ENCODE results near the gene SYP.
"Not testable (repeated sequence)": the region's sequence is repeated elsewhere in the genome, so short reads cannot be mapped to it uniquely, and the experiment has no call there.

SYP gene

DNA sequence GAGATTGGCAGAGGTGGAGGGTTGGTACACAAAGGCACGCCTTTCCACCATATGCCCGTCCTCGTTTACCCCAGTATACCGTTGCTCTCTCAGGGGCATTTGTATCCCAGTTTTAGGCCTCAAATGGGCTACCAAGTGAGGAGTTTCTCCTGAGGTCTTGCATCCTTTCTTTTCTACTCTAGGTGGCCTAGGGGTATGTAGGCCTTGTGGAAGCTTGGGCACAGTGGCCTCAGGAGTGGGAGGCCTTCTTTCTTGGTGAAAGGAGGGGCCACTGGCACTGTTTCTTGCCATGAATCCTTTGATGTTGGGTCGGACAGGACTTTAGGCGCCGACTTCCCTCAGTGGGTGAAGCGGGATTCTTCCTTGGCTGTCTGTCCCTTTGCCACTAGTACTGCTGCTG, 52.7 kb downstream of the SYP start:
- in situ Hi-C loops (cut with MboI; ENCODE audit: low sequenced_read_pairs): no loop called here

DNA sequence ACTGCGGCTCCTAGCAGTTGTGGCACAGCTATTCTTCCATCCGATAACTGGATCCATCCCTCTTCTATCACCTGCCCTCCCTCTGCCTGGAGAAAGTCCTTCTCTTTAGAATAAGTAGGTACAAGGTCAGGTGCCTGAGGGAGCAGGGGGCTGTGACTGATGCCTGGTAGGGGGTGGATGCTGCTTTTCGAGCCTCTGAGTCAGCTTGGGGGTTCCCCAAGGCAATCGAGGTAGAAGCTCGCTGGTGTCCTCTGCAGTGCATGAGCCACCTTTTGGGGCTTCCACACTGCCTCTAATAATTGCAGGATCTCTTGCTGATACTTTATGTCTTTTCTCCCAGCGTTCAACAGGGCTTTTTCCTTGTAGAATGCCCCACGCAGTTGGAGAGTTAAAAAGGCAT, 56.8 kb downstream of the SYP start:
- in situ Hi-C loops (cut with MboI; ENCODE audit: low sequenced_read_pairs): not testable (repeated sequence)

DNA sequence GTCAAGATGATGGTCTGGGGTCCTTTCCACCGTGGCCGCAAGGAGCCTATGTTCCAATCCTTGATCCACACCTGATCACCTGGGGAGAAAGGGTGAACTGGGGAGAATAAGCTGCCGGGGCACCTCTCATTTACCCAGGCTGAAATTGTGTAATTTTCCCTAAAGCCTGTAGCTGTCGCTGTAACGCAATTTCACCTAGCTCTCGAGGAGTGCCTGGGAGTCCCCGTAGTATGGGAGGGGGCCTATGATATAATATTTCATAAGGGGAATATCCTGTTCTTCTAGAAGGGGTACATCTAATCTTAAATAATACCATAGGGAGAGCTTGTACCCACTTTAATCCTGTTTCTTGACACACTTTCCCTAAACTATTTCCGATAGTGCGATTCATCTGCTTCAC, 57.7 kb downstream of the SYP start:
- in situ Hi-C loops (cut with MboI; ENCODE audit: low sequenced_read_pairs): not testable (repeated sequence)

DNA sequence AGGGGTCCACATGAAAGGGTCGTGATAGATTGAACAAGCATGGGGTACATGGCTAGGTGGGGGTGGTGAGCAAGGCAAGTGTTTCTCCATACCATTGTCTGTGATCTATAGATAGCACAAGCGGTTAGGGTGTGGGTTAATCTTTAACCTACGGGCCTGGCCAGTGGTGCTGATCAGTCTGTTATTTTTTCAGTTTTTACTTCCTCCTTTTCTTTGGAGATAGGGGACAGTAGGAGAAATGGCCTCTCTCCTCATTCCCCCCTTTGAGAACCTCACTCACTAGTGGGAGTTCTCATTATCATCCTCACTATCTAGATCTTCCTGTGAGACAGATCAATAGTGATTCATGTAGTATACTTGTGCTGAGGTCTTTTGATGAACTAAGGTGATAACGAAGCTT, 60.3 kb downstream of the SYP start:
- in situ Hi-C loops (cut with MboI; ENCODE audit: low sequenced_read_pairs): no loop called here

All from HL-60/S4 treated with phorbol 12-myristate 13-acetate at 8.2 ng/mL for 4 days and 3 days (cell line).